Cardiac muscle cell (in vitro differentiated cells and primary cell): ENCODE data around the gene UBE3C. TPM values are rescaled to one million over a fixed set of nuclear protein-coding genes. Genes with fewer than 3 reads are reported as not detected.

Experiments
- DNase-seq, 2 donors: peaks; one replicate each; pipeline versions ENCODE4 v3.0.0 to v3.0.0-alpha.2; 2010 to 2017; ENCODE audit warnings: low read depth in 1 of 2, low spot score in 1 of 2
- H3K27ac ChIP-seq: fragments of 200-600 bp; sonication (generic); 2 replicates; pipeline ENCODE4 v1.5.1; 2016
- H3K27me3 ChIP-seq: fragments of 200-600 bp; sonication (generic); 2 replicates; pipeline ENCODE4 v1.6.0; 2016; ENCODE audit warnings: control low read depth
- H3K36me3 ChIP-seq: fragments of 200-600 bp; sonication (generic); 2 replicates; pipeline ENCODE4 v1.5.1; 2016; ENCODE audit warnings: control low read depth
- H3K4me1 ChIP-seq: fragments of 200-600 bp; sonication (generic); 2 replicates; pipeline ENCODE4 v1.8.1; 2017; ENCODE audit warnings: low read depth, mild to moderate bottlenecking, mixed run types
- H3K4me3 ChIP-seq: fragments of 200-600 bp; sonication (generic); 2 replicates; pipeline ENCODE4 v1.5.1; 2016; ENCODE audit warnings: mild to moderate bottlenecking
- H3K9me3 ChIP-seq: fragments of 200-600 bp; sonication (generic); 2 replicates; pipeline ENCODE4 v1.5.1; 2017; ENCODE audit warnings: low read depth, mild to moderate bottlenecking, control low read depth
- polyA plus RNA-seq: library from polyadenylated mRNA; unstranded; fragments of >200 nt; fragmentation: Nextera tagmentation; extraction: Ambion mirVana; gene quantifications from 2 replicates; pipeline ENCODE4 v1.2.1, GENCODE V29; 2016
- total RNA-seq: library from RNA; depleted of rRNA; stranded (reverse); fragments of >200 nt; gene quantifications from 2 replicates; pipeline ENCODE4 v1.2.3, GENCODE V29; 2016
- TF ChIP-seq, protein P1 (sequence below): IDR thresholded peaks from 2 replicates; pipeline ENCODE4 v1.5.1; 2012; ENCODE audit warnings: low read depth, mild to moderate bottlenecking, low read length

The UBE3C gene
- total and polyA plus RNA-seq, 2 experiments from 2014 or later = 24.4 to 33.1 TPM

DNA sequence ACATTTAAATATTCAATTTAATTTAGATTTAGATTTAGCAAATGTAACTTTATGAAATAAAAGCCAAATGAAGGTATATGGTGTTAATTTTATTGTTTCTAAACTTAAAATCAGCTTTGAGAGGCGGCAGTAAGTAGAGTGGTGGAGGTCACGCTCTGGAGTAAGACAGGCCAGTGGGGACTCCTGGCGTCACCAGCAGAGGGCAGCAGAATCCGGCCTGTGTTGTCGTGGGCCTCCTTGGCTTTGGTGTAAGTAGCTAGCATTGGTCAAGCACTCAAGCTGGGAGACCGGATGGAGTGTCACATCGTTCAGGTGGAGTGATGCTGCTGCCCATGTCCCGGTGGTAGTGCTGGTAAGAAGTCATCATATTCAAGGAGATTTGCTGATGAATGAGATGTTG is 99.4 kb downstream of the UBE3C start:
- Histone ChIP-seq H3K9me3 (no peaks in the 10 kb centered on the region), H3K4me1 (no peaks in the 10 kb centered on the region), H3K27me3 (no peaks in the 10 kb centered on the region), H3K36me3 (peaks cover 11% of the 10 kb centered on the region), H3K4me3 (no peak overlapping the region), H3K27ac (no peak overlapping the region)
- TF ChIP-seq, protein P1, sequence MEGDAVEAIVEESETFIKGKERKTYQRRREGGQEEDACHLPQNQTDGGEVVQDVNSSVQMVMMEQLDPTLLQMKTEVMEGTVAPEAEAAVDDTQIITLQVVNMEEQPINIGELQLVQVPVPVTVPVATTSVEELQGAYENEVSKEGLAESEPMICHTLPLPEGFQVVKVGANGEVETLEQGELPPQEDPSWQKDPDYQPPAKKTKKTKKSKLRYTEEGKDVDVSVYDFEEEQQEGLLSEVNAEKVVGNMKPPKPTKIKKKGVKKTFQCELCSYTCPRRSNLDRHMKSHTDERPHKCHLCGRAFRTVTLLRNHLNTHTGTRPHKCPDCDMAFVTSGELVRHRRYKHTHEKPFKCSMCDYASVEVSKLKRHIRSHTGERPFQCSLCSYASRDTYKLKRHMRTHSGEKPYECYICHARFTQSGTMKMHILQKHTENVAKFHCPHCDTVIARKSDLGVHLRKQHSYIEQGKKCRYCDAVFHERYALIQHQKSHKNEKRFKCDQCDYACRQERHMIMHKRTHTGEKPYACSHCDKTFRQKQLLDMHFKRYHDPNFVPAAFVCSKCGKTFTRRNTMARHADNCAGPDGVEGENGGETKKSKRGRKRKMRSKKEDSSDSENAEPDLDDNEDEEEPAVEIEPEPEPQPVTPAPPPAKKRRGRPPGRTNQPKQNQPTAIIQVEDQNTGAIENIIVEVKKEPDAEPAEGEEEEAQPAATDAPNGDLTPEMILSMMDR = peak; percentile 55
- DNase-seq = peak in 1 of 2 donors; percentile 49

DNA sequence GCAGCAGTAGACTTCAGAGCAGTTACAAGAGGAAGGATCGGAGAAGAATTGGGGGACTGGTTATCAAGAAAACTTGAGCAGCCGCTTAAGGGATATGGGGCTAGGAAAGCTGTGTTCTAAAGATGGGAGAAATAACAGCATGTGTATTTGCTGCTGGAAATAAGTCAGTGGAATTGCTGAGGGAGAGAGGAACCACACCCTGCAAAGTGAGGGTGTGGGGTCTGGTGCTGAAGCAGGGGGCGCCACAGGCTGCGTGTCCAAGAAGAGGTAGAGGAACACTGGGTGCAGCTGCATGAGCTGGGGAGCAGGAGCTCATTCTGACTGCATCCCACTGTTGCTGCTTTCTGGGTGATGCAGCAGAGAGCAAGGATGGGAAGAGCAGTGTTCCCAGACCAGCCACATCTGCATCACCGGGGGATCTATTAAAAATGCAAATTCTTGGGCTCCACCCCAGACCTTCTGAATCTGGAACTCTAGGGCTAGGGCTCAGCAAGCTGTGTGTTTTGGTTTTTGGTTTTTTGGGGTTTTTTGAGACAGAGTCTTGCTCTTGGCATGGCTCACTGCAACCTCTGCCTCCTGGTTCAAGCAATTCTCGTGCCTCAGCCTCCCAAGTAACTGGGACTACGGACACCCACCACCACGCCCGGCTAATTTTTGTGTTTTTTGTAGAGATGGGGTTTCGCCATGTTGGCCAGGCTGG is 101.0 kb downstream of the UBE3C start:
- Histone ChIP-seq H3K27ac (no peak overlapping the region), H3K9me3 (no peaks in the 10 kb centered on the region), H3K27me3 (no peaks in the 10 kb centered on the region), H3K4me1 (no peaks in the 10 kb centered on the region), H3K4me3 (no peak overlapping the region), H3K36me3 (peaks cover 11% of the 10 kb centered on the region)
- TF ChIP-seq, protein P1 = no peak
- DNase-seq = no peak

DNA sequence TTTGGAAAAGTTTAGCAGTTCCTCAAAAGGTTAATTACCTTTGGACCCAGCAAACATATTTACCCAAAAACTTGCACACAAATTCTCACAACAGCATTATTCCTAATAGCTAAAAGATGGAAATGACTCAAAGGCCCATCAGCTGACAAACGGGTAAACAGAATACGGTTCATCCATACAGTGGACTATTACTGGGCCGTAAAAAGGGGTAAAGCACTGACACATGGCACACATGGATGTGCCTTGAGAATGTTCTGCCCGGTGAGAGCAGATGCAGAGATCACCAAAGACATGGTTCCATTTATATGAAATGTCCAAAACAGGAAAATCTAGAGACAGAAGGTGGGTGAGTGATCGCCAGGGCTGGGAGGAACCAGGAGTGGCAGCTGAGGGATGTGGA is 102.9 kb downstream of the UBE3C start:
- no peaks in the 10 kb centered on the region for H3K9me3 ChIP-seq
- DNase-seq = no peak
- H3K4me1 ChIP-seq = no peaks in the 10 kb centered on the region
- no peak overlapping the region for H3K4me3 ChIP-seq
- peaks cover 7% of the 10 kb centered on the region for H3K36me3 ChIP-seq
- no peaks in the 10 kb centered on the region for H3K27me3 ChIP-seq
- TF ChIP-seq, protein P1 = no peak
- H3K27ac ChIP-seq = no peak overlapping the region

DNA sequence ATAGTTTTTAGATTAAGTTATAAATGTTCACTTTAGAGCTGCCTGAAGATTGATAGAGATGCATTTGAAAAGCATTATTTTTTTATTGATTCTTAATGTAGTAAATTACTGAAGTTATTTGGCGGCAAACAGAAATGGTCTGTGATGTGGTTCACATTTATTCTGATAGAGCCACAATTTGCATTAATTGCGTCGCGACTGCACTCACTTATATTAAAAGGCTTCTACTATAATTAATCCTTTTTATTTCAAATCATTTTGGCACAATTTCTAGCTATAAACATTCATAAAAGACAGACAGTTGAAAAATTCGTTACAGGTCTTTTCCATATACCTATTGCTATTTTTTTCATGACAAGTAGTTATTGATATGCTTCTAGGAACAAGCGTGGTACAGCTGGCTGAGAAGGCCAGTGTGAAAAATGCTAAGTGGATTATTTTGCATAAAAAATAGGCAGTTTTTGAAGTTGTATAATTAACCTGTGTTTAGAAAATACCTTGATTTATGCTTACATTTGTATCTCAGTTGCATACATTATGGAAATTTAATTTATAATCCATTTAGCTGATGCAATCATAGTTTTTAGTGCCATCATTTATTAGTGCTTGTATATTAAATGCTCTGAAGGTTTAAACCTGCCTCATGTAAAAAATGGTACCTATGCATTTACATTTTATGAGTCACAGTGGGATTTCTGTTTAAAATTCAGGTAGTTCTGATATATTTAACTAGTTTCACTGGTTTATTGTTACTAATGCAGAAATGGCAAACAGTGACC is 106.0 kb downstream of the UBE3C start:
- TF ChIP-seq, protein P1 = no peak
- Histone ChIP-seq H3K4me3 (no peak overlapping the region), H3K9me3 (no peaks in the 10 kb centered on the region), H3K27ac (no peak overlapping the region), H3K36me3 (peaks cover 4% of the 10 kb centered on the region), H3K27me3 (no peaks in the 10 kb centered on the region), H3K4me1 (no peaks in the 10 kb centered on the region)
- DNase-seq = no peak

DNA sequence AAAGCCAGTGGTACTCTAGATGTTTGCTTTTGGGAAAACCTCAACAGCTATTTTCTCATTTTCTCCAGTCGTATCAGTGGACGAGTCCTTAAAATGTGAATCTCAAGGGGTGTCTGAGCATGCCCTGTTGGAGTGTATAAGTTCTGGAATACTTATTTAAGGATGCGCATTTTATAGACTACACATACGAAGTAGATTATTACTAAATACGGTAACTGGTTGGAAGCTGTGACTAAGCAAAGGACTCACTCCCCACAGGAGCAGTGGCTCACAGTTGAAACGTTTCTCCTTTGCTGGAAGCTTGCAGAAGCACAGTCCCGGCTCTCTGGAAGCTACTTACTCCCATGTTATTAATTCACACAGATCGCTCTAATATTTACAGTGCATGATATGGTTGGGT is 107.3 kb downstream of the UBE3C start:
- Histone ChIP-seq H3K4me3 (no peak overlapping the region), H3K9me3 (no peaks in the 10 kb centered on the region), H3K4me1 (no peaks in the 10 kb centered on the region), H3K27ac (no peak overlapping the region), H3K36me3 (peaks cover 12% of the 10 kb centered on the region), H3K27me3 (no peaks in the 10 kb centered on the region)
- TF ChIP-seq, protein P1 = no peak
- DNase-seq = no peak
